ENCODE measurements around the gene PTPRC. TPM values are rescaled to one million over a fixed set of nuclear protein-coding genes. Genes with fewer than 3 reads are reported as not detected.

Gene PTPRC
- total RNA-seq, 2 donors from 2014 or later, result 11.2 to 18.7 TPM

- Histone ChIP-seq H3K4me1 (no peaks in the 10 kb centered on the region), H3K9me3 (no peaks in the 10 kb centered on the region), H3K9ac (ENCODE audit: low read depth in 2 of 2, low read length in 2 of 2) (no peak overlapping the region), H3K27me3 (no peaks in the 10 kb centered on the region), H3K27ac (no peak overlapping the region), H3K4me3 (no peak overlapping the region), H3K36me3 (no peaks in the 10 kb centered on the region)
- TF ChIP-seq CTCF (IDR thresholded peaks at IDR 0.05), result no peak
- DNase-seq, result no peak
- intact Hi-C loops (cut with DNase I), result no loop called here
Observed at GRCh38 chr1:198641501-198641900, 2.7 kb downstream of the PTPRC start.

GRCh38 chr1:198641966-198642668 is 3.3 kb downstream of the PTPRC start:
- no peak overlapping the region for H3K4me3 ChIP-seq

GRCh38 chr1:198642983-198643382 is 4.1 kb downstream of the PTPRC start:
- H3K27ac ChIP-seq, result no peak overlapping the region
- H3K27me3 ChIP-seq, result no peaks in the 10 kb centered on the region
- no peaks in the 10 kb centered on the region for H3K4me1 ChIP-seq
- no peak for TF ChIP-seq CTCF (IDR thresholded peaks at IDR 0.05)
- H3K9me3 ChIP-seq, result no peaks in the 10 kb centered on the region
- no peak for DNase-seq
- H3K36me3 ChIP-seq, result no peaks in the 10 kb centered on the region
- no peak overlapping the region for H3K9ac ChIP-seq (ENCODE audit: low read depth in 2 of 2, low read length in 2 of 2)
- no peak overlapping the region for H3K4me3 ChIP-seq
- intact Hi-C loops (cut with DNase I), result no loop called here

More at GRCh38 chr1:198641966-198642668, 3.3 kb downstream of the PTPRC start:
- Histone ChIP-seq H3K27me3 (no peaks in the 10 kb centered on the region), H3K9me3 (no peaks in the 10 kb centered on the region), H3K27ac (no peak overlapping the region), H3K9ac (ENCODE audit: low read depth in 2 of 2, low read length in 2 of 2) (no peak overlapping the region), H3K4me1 (no peaks in the 10 kb centered on the region), H3K36me3 (no peaks in the 10 kb centered on the region)
- TF ChIP-seq CTCF (IDR thresholded peaks at IDR 0.05), result no peak
- intact Hi-C loops (cut with DNase I), result no loop called here
- DNase-seq, result no peak

GRCh38 chr1:198643808-198644207 is 5.0 kb downstream of the PTPRC start:
- H3K4me3 ChIP-seq, result no peak overlapping the region
- TF ChIP-seq CTCF (IDR thresholded peaks at IDR 0.05), result no peak

GRCh38 chr1:198647055-198647454 is 8.2 kb downstream of the PTPRC start:
- H3K9me3 ChIP-seq, result no peaks in the 10 kb centered on the region
- H3K27ac ChIP-seq, result no peak overlapping the region
- H3K36me3 ChIP-seq, result no peaks in the 10 kb centered on the region
- no peak overlapping the region for H3K9ac ChIP-seq (ENCODE audit: low read depth in 2 of 2, low read length in 2 of 2)
- no peak overlapping the region for H3K4me3 ChIP-seq
- DNase-seq, result no peak
- TF ChIP-seq CTCF (IDR thresholded peaks at IDR 0.05), result no peak
- H3K27me3 ChIP-seq, result no peaks in the 10 kb centered on the region
- intact Hi-C loops (cut with DNase I), result no loop called here
- H3K4me1 ChIP-seq, result no peaks in the 10 kb centered on the region

More at GRCh38 chr1:198643808-198644207, 5.0 kb downstream of the PTPRC start:
- Histone ChIP-seq H3K27ac (no peak overlapping the region), H3K27me3 (no peaks in the 10 kb centered on the region), H3K9ac (ENCODE audit: low read depth in 2 of 2, low read length in 2 of 2) (no peak overlapping the region), H3K9me3 (no peaks in the 10 kb centered on the region), H3K36me3 (no peaks in the 10 kb centered on the region), H3K4me1 (no peaks in the 10 kb centered on the region)
- intact Hi-C loops (cut with DNase I), result no loop called here
- no peak for DNase-seq

All from colonic mucosa (tissue), 4 donors.